Central memory CD8-positive, alpha-beta T cell (primary cell): Measurements from ENCODE around the gene LARP4B.
"Not testable (repeated sequence)": the region's sequence is repeated elsewhere in the genome, so short reads cannot be mapped to it uniquely, and the experiment has no call there.

ENCODE experiments used
- ATAC-seq: fragments of 150-1000 bp; cut with Tn5 transposase; replicated peaks from 2 replicates; pipeline ENCODE4 v1.10.0; 2022; ENCODE audit warnings: mild to moderate bottlenecking, moderate FRiP score, moderate number of reproducible peaks; ENCODE audit not compliant: poor library complexity, severe bottlenecking; ENCODE audit errors: extremely low read depth
- DNase-seq, 2 donors: peaks; one replicate each; pipeline ENCODE4 v3.0.0; 2021; ENCODE audit warnings: low spot score in 2 of 2
- H3K27ac Mint-ChIP-seq: one replicate; pipeline ENCODE4 v1.8.0; 2022; ENCODE audit warnings: low read depth, mild to moderate bottlenecking, moderate library complexity, mixed read lengths
- H3K27me3 Mint-ChIP-seq: one replicate; pipeline ENCODE4 v1.8.0; 2022; ENCODE audit warnings: mixed read lengths
- H3K36me3 Mint-ChIP-seq: one replicate; pipeline ENCODE4 v1.8.0; 2022; ENCODE audit warnings: mild to moderate bottlenecking, moderate library complexity, mixed read lengths; ENCODE audit not compliant: insufficient read depth
- H3K4me1 Mint-ChIP-seq: one replicate; pipeline ENCODE4 v1.8.0; 2022; ENCODE audit warnings: mixed read lengths
- H3K4me3 Mint-ChIP-seq: one replicate; pipeline ENCODE4 v1.8.0; 2022; ENCODE audit warnings: mild to moderate bottlenecking, moderate library complexity, mixed read lengths
- H3K9me3 Mint-ChIP-seq: one replicate; pipeline ENCODE4 v1.8.0; 2022; ENCODE audit warnings: mixed read lengths

Gene LARP4B

GRCh38 chr10:777913-778479, 153.5 kb downstream of the LARP4B start:
- Mint-ChIP-seq H3K27ac (no peak overlapping the region), H3K27me3 (peaks cover 37% of the 10 kb centered on the region), H3K9me3 (no peaks in the 10 kb centered on the region), H3K4me3 (no peak overlapping the region), H3K4me1 (no peaks in the 10 kb centered on the region), H3K36me3 (peaks cover 2% of the 10 kb centered on the region)
- no peak for DNase-seq
- ATAC-seq = no peak

DNA sequence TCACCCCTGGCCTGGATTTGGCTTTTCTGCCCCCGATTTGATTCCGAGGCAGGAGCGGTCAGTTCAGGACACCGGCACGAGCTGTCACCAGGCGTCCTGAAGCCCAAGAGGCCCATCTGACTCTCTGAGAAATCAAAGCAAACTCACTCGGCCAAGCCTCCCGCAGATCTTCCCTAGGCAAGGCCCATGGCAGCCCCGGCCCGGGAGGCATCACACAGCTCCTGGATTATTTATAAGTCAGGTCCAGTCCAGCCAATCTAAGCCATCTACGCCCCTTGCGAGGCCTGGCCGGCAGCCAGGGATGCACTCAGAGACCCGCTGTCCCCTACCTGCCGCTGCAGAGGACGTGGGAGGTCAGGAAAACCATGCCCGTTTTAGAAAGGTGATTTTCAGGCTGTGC, 154.7 kb downstream of the LARP4B start:
- ATAC-seq (no peak), DNase-seq (no peak)
- H3K4me1 Mint-ChIP-seq = no peaks in the 10 kb centered on the region
- no peaks in the 10 kb centered on the region for H3K9me3 Mint-ChIP-seq
- no peaks in the 10 kb centered on the region for H3K36me3 Mint-ChIP-seq
- H3K4me3 Mint-ChIP-seq = no peak overlapping the region
- H3K27me3 Mint-ChIP-seq = peaks cover 25% of the 10 kb centered on the region
- H3K27ac Mint-ChIP-seq = no peak overlapping the region

GRCh38 chr10:775245-776075, 156.0 kb downstream of the LARP4B start:
- no peaks in the 10 kb centered on the region for H3K4me1 Mint-ChIP-seq
- ATAC-seq = no peak
- no peak overlapping the region for H3K27ac Mint-ChIP-seq
- no peaks in the 10 kb centered on the region for H3K36me3 Mint-ChIP-seq
- DNase-seq = no peak
- no peak overlapping the region for H3K4me3 Mint-ChIP-seq
- H3K27me3 Mint-ChIP-seq = peaks cover 12% of the 10 kb centered on the region
- no peaks in the 10 kb centered on the region for H3K9me3 Mint-ChIP-seq

DNA sequence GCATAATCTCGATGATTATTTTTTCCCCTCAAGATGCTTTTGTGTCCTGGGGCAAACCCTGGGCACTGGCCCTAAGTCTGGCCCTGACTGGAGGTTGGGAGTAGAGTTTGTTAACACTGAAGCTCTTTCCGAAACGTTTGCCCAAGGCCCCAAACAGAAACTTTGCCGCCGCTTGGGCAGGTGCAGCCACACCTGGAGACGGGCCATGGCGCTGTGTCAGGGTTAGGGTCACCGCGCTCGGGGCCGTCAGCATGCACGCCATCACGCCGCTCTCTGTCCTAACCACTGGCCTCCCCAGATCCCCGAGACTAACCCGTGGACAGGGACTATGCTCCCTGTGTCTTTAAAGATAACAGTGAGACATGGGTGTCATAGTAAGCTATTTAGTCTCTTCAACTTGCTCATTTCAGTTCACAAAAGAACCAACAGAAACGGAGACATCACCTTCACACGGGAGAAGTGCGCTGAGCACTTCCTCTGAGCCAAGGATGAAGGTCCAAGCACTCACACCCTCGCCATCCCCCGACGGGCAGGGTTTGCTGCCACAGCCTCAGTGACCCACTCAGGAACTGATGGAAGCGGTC, 156.8 kb downstream of the LARP4B start:
- H3K9me3 Mint-ChIP-seq = no peaks in the 10 kb centered on the region
- no peak overlapping the region for H3K27ac Mint-ChIP-seq
- DNase-seq = no peak
- peaks cover 5% of the 10 kb centered on the region for H3K27me3 Mint-ChIP-seq
- ATAC-seq = no peak
- H3K36me3 Mint-ChIP-seq = no peaks in the 10 kb centered on the region
- no peak overlapping the region for H3K4me3 Mint-ChIP-seq
- H3K4me1 Mint-ChIP-seq = no peaks in the 10 kb centered on the region

GRCh38 chr10:774223-774622, 157.3 kb downstream of the LARP4B start:
- Mint-ChIP-seq H3K36me3 (no peaks in the 10 kb centered on the region), H3K27ac (no peak overlapping the region), H3K27me3 (no peaks in the 10 kb centered on the region), H3K4me1 (no peaks in the 10 kb centered on the region), H3K4me3 (no peak overlapping the region), H3K9me3 (no peaks in the 10 kb centered on the region)
- ATAC-seq (no peak), DNase-seq (no peak)

DNA sequence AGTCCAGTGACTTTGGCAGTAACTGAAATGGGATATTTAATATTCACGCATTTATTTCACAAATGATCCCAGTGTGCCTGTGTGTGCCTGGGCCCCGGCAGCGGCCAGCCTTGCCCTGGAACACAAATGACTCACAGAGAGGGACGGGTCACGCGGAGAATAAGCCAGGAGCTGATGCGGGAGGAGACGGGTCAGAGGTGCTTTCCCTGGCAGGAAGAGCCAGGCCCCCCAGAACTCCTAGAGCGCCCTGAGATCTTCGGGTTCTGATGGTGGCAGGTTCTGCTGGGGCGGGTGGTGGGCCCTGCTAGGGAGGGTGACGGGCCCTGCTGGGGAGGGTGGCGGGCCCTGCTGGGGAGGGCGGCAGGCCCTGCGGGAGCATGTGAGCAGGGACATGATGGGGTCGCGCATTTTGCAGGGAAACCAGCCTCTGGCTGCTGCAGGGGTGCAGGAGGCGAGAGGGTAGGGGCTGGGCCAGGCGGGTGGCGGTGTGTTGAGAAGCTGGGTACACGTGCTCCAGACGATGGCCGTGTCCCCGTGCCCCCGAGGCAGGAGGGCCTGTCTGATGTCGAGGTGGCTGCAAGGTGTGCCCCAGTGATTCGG, 157.8 kb downstream of the LARP4B start:
- Mint-ChIP-seq H3K4me1 (no peaks in the 10 kb centered on the region), H3K4me3 (no peak overlapping the region), H3K27me3 (no peaks in the 10 kb centered on the region), H3K36me3 (no peaks in the 10 kb centered on the region), H3K27ac (no peak overlapping the region), H3K9me3 (no peaks in the 10 kb centered on the region)
- ATAC-seq (no peak), DNase-seq (no peak)

DNA sequence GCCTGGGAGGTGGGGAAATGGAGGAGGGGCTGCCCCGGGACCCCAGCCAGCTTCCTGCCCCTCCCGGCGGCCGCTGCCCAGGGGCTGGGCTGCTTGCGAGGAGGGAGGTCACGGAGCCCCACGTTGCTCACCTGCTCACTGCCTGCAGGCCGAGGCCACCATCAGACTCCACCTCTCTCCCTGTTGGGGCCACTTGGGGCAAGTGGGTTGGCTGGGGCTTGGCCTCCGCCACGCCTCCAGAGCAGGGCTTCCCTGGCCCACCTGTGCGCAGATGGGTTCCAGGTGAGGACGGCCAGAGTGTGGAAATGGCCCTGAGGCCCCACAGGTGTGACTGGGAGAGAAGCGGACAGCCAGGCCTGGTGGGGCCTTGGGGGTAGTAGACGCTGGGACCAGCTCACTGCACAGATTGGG, 159.3 kb downstream of the LARP4B start:
- no peak overlapping the region for H3K4me3 Mint-ChIP-seq
- ATAC-seq (no peak), DNase-seq (no peak)
- no peak overlapping the region for H3K27ac Mint-ChIP-seq
- no peaks in the 10 kb centered on the region for H3K27me3 Mint-ChIP-seq
- no peaks in the 10 kb centered on the region for H3K36me3 Mint-ChIP-seq
- peaks cover 10% of the 10 kb centered on the region for H3K9me3 Mint-ChIP-seq
- H3K4me1 Mint-ChIP-seq = no peaks in the 10 kb centered on the region

DNA sequence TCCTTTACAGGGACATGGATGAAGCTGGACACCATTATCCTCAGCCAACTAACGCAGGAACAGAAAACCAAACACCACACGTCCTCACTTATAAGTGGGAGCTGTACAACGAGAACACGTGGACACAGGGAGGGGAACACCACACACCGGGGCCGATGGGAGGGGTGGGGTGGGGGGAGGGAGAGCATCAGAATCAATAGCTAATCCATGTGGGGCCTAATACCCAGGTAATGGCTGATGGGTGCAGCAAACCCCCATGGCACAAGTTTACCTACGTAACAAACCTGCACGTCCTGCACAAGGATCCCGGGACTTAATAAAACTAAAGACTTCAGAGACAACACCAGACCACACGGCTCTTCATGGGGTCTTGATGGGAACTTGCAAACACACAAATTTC, 159.9 kb downstream of the LARP4B start:
- DNase-seq = no peak
- peaks cover 10% of the 10 kb centered on the region for H3K9me3 Mint-ChIP-seq
- H3K4me1 Mint-ChIP-seq = no peaks in the 10 kb centered on the region
- H3K36me3 Mint-ChIP-seq = no peaks in the 10 kb centered on the region
- no peak overlapping the region for H3K4me3 Mint-ChIP-seq
- no peak overlapping the region for H3K27ac Mint-ChIP-seq
- no peaks in the 10 kb centered on the region for H3K27me3 Mint-ChIP-seq
- ATAC-seq = no peak

- no peak overlapping the region for H3K4me3 Mint-ChIP-seq
- H3K27me3 Mint-ChIP-seq = no peaks in the 10 kb centered on the region
- no peaks in the 10 kb centered on the region for H3K4me1 Mint-ChIP-seq
- no peaks in the 10 kb centered on the region for H3K36me3 Mint-ChIP-seq
- H3K9me3 Mint-ChIP-seq = peaks cover 10% of the 10 kb centered on the region
- no peak for ATAC-seq
- no peak for DNase-seq
- no peak overlapping the region for H3K27ac Mint-ChIP-seq
Measured at GRCh38 chr10:770975-771374, 160.5 kb downstream of the LARP4B start.

DNA sequence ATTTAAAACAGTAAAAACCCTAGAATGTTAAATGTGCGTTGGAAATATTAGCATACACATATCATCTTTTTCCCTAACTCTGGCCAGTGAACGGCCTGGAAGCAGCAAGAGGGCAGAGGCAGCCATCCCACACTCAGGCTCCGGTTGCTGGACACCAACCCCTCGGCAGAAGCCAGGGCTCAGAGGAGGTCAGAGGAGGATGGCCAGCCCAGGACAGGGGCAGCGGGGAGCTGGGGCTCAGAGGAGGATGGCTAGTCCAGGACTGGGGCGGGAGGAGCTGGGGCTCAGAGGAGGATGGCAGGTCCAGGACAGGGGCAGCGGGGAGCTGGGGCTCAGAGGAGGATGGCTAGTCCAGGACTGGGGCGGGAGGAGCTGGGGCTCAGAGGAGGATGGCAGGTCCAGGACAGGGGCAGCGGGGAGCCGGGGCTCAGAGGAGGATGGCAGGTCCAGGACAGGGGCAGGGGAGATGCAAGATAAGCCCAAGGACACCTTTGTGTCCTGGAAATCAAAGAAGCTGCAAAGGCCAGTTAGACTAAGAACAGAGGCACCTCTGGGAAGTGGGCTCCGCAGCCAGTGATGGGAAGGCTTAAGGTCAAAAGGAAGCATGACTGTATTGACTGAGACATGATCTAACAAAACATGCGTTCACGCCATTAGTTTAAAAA, 161.3 kb downstream of the LARP4B start:
- H3K27ac Mint-ChIP-seq, H3K27me3 Mint-ChIP-seq, H3K36me3 Mint-ChIP-seq, ATAC-seq, DNase-seq, H3K4me1 Mint-ChIP-seq, H3K4me3 Mint-ChIP-seq, H3K9me3 Mint-ChIP-seq: not testable (repeated sequence)

DNA sequence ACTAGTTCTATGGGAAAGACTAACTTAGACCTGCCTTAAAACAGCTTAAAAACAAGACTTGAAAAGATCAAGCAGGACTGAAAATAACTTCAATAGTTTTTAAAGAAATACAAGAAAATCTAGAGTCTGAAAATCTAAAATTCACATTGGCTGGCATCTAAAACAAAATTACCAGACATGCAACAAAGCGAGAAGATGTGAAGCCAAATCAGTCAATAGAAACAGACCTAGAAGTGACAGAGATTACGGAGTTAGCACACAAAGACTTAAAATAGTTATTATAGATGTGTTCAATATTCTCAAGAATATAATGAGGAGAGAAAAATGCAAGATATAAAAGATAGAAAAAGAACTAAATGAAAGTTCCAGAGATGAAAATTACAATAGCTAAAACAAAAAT, 163.7 kb downstream of the LARP4B start:
- Mint-ChIP-seq H3K27me3 (peaks cover 23% of the 10 kb centered on the region), H3K4me3 (no peak overlapping the region), H3K4me1 (no peaks in the 10 kb centered on the region), H3K27ac (no peak overlapping the region), H3K9me3 (peaks cover 11% of the 10 kb centered on the region), H3K36me3 (no peaks in the 10 kb centered on the region)
- DNase-seq (no peak), ATAC-seq (no peak)

DNA sequence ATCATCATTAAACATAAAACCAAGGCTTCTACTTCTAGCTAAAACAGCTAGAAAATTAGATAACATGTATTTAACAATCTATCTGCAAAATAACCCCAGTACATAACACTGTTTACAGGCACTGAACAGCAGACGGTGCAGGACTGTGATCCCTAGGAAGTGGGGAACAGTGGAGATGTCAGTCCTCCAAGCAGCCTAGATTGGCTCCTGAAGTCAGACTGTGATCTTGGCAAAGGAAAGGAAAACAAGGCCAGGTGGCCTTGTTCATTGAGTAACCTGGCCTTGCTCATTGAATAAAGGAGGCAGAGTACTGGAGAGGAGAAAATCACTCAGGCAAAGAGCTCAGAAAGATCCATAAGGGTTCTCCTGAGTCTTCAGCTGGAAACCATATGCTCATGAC, 164.3 kb downstream of the LARP4B start:
- ATAC-seq = no peak
- no peaks in the 10 kb centered on the region for H3K36me3 Mint-ChIP-seq
- DNase-seq = no peak
- no peak overlapping the region for H3K4me3 Mint-ChIP-seq
- H3K4me1 Mint-ChIP-seq = no peaks in the 10 kb centered on the region
- H3K9me3 Mint-ChIP-seq = peaks cover 17% of the 10 kb centered on the region
- peaks cover 29% of the 10 kb centered on the region for H3K27me3 Mint-ChIP-seq
- H3K27ac Mint-ChIP-seq = no peak overlapping the region
